ENCODE results near the gene C11orf86. TPM values are rescaled to one million over a fixed set of nuclear protein-coding genes. Genes with fewer than 3 reads are reported as not detected.
A peak's percentile ranks its signal among the peaks of the same experiment; 100 is the strongest.

C11orf86 gene
- total RNA-seq, 2 donors from 2014 or later: not detected

GRCh38 chr11:66971488-66971887 lies 3.6 kb upstream of the C11orf86 start:
- Mint-ChIP-seq H3K27me3 (ENCODE audit: insufficient read depth) (no peaks in the 10 kb centered on the region), H3K9me3 (no peaks in the 10 kb centered on the region), H3K27ac (no peak overlapping the region), H3K36me3 (ENCODE audit: low read depth) (no peaks in the 10 kb centered on the region), H3K4me1 (peaks cover 2% of the 10 kb centered on the region), H3K4me3 (no peak overlapping the region)
- Histone ChIP-seq H3K4me3 (ENCODE audit: low read length) (no peak overlapping the region), H3K27ac (ENCODE audit: low read depth, low read length) (no peak overlapping the region), H3K36me3 (ENCODE audit: control insufficient read depth, insufficient read depth, low read length) (no peaks in the 10 kb centered on the region), H3K9ac (ENCODE audit: extremely low read depth, low read length, poor library complexity, severe bottlenecking) (no peak overlapping the region), H3K27me3 (ENCODE audit: control insufficient read depth, insufficient read depth, low read length, poor library complexity, severe bottlenecking) (no peaks in the 10 kb centered on the region), H3K4me1 (ENCODE audit: control insufficient read depth, insufficient read depth, low read length) (no peaks in the 10 kb centered on the region), H3K9me3 (ENCODE audit: control insufficient read depth, low read length) (peaks cover 9% of the 10 kb centered on the region)
- WGBS, 2 experiments (ENCODE audit: insufficient coverage in 1 of 2, insufficient read length in 1 of 2): 84 to 93% methylated on average over 2 of the region's 2 CpGs
- TF ChIP-seq, protein P1, sequence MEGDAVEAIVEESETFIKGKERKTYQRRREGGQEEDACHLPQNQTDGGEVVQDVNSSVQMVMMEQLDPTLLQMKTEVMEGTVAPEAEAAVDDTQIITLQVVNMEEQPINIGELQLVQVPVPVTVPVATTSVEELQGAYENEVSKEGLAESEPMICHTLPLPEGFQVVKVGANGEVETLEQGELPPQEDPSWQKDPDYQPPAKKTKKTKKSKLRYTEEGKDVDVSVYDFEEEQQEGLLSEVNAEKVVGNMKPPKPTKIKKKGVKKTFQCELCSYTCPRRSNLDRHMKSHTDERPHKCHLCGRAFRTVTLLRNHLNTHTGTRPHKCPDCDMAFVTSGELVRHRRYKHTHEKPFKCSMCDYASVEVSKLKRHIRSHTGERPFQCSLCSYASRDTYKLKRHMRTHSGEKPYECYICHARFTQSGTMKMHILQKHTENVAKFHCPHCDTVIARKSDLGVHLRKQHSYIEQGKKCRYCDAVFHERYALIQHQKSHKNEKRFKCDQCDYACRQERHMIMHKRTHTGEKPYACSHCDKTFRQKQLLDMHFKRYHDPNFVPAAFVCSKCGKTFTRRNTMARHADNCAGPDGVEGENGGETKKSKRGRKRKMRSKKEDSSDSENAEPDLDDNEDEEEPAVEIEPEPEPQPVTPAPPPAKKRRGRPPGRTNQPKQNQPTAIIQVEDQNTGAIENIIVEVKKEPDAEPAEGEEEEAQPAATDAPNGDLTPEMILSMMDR (conservative IDR thresholded peaks at IDR 0.05): no peak
- DNase-seq: no peak

DNA sequence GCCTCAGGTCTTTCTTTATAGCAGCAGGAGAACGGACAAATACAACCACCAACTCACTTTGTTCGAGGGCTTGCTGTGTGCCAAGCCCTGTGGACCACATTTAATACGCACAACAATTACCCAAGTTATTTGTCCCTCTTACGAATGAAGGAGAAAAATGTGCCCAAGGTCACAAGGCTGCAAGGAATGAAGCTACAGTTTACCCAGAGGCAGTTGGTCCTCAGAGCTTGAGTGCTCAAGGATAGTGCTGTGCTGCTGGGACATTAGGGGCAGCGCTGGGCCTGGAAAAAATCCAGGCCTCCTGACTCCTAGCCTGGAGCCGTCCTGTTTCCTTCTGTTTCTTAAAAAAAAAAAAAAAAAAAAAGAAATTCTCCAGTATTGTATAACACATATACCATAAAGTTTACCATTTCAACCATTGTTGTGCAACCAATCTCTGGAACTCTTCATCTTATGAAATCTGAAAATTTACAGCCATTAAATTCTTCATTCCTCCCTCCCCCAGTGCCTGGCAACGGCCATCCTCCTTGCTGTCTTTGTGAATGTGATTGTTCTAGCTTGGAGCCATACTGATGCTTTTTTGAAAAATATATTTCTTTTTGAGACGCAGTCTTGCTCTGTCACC lies 1.0 kb upstream of the C11orf86 start:
- Histone ChIP-seq H3K4me3 (ENCODE audit: low read length) (no peak overlapping the region), H3K9me3 (ENCODE audit: control insufficient read depth, low read length) (peaks cover 14% of the 10 kb centered on the region), H3K9ac (ENCODE audit: extremely low read depth, low read length, poor library complexity, severe bottlenecking) (no peak overlapping the region), H3K4me1 (ENCODE audit: control insufficient read depth, insufficient read depth, low read length) (no peaks in the 10 kb centered on the region), H3K27ac (ENCODE audit: low read depth, low read length) (no peak overlapping the region), H3K36me3 (ENCODE audit: control insufficient read depth, insufficient read depth, low read length) (no peaks in the 10 kb centered on the region), H3K27me3 (ENCODE audit: control insufficient read depth, insufficient read depth, low read length, poor library complexity, severe bottlenecking) (no peaks in the 10 kb centered on the region)
- no peaks in the 10 kb centered on the region for H3K36me3 Mint-ChIP-seq (ENCODE audit: low read depth)
- 88 to 89% methylated on average over 5 to 8 of the region's 8 CpGs for WGBS, 2 experiments (ENCODE audit: insufficient coverage in 1 of 2, insufficient read length in 1 of 2)
- no peak overlapping the region for H3K4me3 Mint-ChIP-seq
- TF ChIP-seq, protein P1 (conservative IDR thresholded peaks at IDR 0.05): no peak
- no peak overlapping the region for H3K27ac Mint-ChIP-seq
- DNase-seq: no peak
- peaks cover 3% of the 10 kb centered on the region for H3K27me3 Mint-ChIP-seq (ENCODE audit: insufficient read depth)
- peaks cover 9% of the 10 kb centered on the region for H3K9me3 Mint-ChIP-seq
- peaks cover 2% of the 10 kb centered on the region for H3K4me1 Mint-ChIP-seq

GRCh38 chr11:66975405-66976027 lies 412 bp downstream of the C11orf86 start:
- H3K27ac ChIP-seq (ENCODE audit: low read depth, low read length): no peak overlapping the region
- TF ChIP-seq, protein P1 (conservative IDR thresholded peaks at IDR 0.05): no peak
- H3K4me1 Mint-ChIP-seq: no peaks in the 10 kb centered on the region
- H3K27ac Mint-ChIP-seq: peak overlapping the region; percentile 26
- H3K4me3 ChIP-seq (ENCODE audit: low read length): no peak overlapping the region
- no peaks in the 10 kb centered on the region for H3K27me3 ChIP-seq (ENCODE audit: control insufficient read depth, insufficient read depth, low read length, poor library complexity, severe bottlenecking)
- H3K4me1 ChIP-seq (ENCODE audit: control insufficient read depth, insufficient read depth, low read length): no peaks in the 10 kb centered on the region
- no peak for DNase-seq
- H3K9me3 Mint-ChIP-seq: peaks cover 17% of the 10 kb centered on the region
- H3K9me3 ChIP-seq (ENCODE audit: control insufficient read depth, low read length): peaks cover 16% of the 10 kb centered on the region
- WGBS, 2 experiments (ENCODE audit: insufficient coverage in 1 of 2, insufficient read length in 1 of 2): 77 to 81% methylated on average over 10 to 11 of the region's 11 CpGs
- no peak overlapping the region for H3K4me3 Mint-ChIP-seq
- H3K36me3 Mint-ChIP-seq (ENCODE audit: low read depth): no peaks in the 10 kb centered on the region
- peaks cover 4% of the 10 kb centered on the region for H3K27me3 Mint-ChIP-seq (ENCODE audit: insufficient read depth)
- no peak overlapping the region for H3K9ac ChIP-seq (ENCODE audit: extremely low read depth, low read length, poor library complexity, severe bottlenecking)
- no peaks in the 10 kb centered on the region for H3K36me3 ChIP-seq (ENCODE audit: control insufficient read depth, insufficient read depth, low read length)
